Body of pancreas (tissue), 4 donors: ENCODE measurements around the gene TNFRSF25.

ENCODE experiments used
- CTCF ChIP-seq, 7 experiments: fragments of 450-650 bp in 4 of 7; fragments of 200-600 bp in 3 of 7; sonication (generic) in 3 of 7; IDR thresholded peaks; one replicate each; pipeline ENCODE4 v1.5.1; 2016 to 2019; ENCODE audit warnings: antibody characterized with exemption in 7 of 7
- POLR2A ChIP-seq, 3 donors: fragments of 450-650 bp; IDR thresholded peaks; one replicate each; pipeline ENCODE4 v1.6.1; 2016; ENCODE audit warnings: antibody characterized with exemption in 3 of 3, mild to moderate bottlenecking in 2 of 3

- TF ChIP-seq CTCF (IDR thresholded peaks at IDR 0.05) (no peak), POLR2A (IDR thresholded peaks at IDR 0.05) (no peak)
These were observed 35.4 kb upstream of the TNFRSF25 start for GRCh38 chr1:6501279-6501813.
